Endothelial cell of umbilical vein (primary cell): ENCODE measurements around the gene BHMT. TPM values are rescaled to one million over a fixed set of nuclear protein-coding genes. Genes with fewer than 3 reads are reported as not detected.

Experiments
- BruUV-seq: library from RNA; stranded (reverse); fragments of 400-500 nt; replicated peaks from 2 replicates; lab custom pipeline; 2021; lab: Mats Ljungman, UMichigan
- CTCF ChIA-PET: fragments of 300-600, 350-600 bp; sonication (Branson Sonifier 250); formaldehyde crosslinking; loops from one replicate; lab custom pipeline; 2021; ENCODE audit warnings: antibody characterized with exemption, inconsistent platforms; lab: Charles Lee
- POLR2A ChIA-PET: fragments of 300-600, 350-600 bp; sonication (Branson Sonifier 250); formaldehyde crosslinking; loops from one replicate; lab custom pipeline; 2021; ENCODE audit warnings: antibody characterized with exemption, inconsistent platforms; lab: Charles Lee
- DNase-seq: peaks from one replicate; pipeline ENCODE4 v3.0.0-alpha.2; 2011; ENCODE audit warnings: low read depth, low spot score
- FAIRE-seq: peaks from 2 replicates; lab custom pipeline; 2011; peaks lifted over from hg19 to GRCh38; lab: Jason Lieb, UNC
- H2AFZ ChIP-seq: 2 replicates; pipeline ENCODE4 v1.6.0; 2012; ENCODE audit warnings: low read depth, low read length, control low read depth, inconsistent platforms
- H3K27ac ChIP-seq: 2 replicates; pipeline ENCODE4 v1.5.1; 2011; ENCODE audit warnings: low read depth, mild to moderate bottlenecking, control low read depth, low read length, moderate library complexity; ENCODE audit not compliant: insufficient read depth
- H3K27me3 ChIP-seq, 2 experiments: 2 replicates each; pipeline versions ENCODE4 v1.6.0 to v1.6.1; 2011; ENCODE audit warnings: low read length in 2 of 2, mixed read lengths in 1 of 2; ENCODE audit not compliant: control insufficient read depth in 2 of 2, insufficient read depth in 2 of 2
- H3K36me3 ChIP-seq, 2 experiments: 2 replicates in 1 of 2; 3 replicates in 1 of 2; pipeline ENCODE4 v1.5.1; 2011; ENCODE audit warnings: low read length in 2 of 2, mild to moderate bottlenecking in 1 of 2, moderate library complexity in 1 of 2; ENCODE audit not compliant: control insufficient read depth in 2 of 2, insufficient read depth in 2 of 2; ENCODE audit errors: extremely low read depth in 1 of 2
- H3K4me1 ChIP-seq: 3 replicates; pipeline ENCODE4 v1.5.1; 2011; ENCODE audit warnings: mild to moderate bottlenecking, low read length; ENCODE audit not compliant: control insufficient read depth, insufficient read depth; ENCODE audit errors: extremely low read depth
- H3K4me2 ChIP-seq: 2 replicates; pipeline ENCODE4 v1.6.1; 2011; ENCODE audit warnings: low read length, control low read depth, mixed read lengths; ENCODE audit not compliant: insufficient read depth
- H3K4me3 ChIP-seq, 3 experiments: fragments of 200-600 bp in 1 of 3; sonication (generic), shearing (Covaris generic) in 1 of 3; replicated peaks in 1 of 3; 2 replicates each; pipeline ENCODE4 v1.5.1; 2011 to 2016; ENCODE audit warnings: control low read depth in 3 of 3, low read length in 3 of 3, mild to moderate bottlenecking in 2 of 3, inconsistent platforms in 1 of 3, low read depth in 1 of 3, moderate library complexity in 1 of 3; ENCODE audit not compliant: insufficient read depth in 1 of 3
- H3K79me2 ChIP-seq: 2 replicates; pipeline ENCODE4 v1.6.0; 2012; ENCODE audit warnings: low read length, inconsistent platforms; ENCODE audit not compliant: control insufficient read depth, insufficient read depth
- H3K9ac ChIP-seq: replicated peaks from 2 replicates; pipeline ENCODE3; 2011; ENCODE audit warnings: low read length, control low read depth; ENCODE audit not compliant: insufficient read depth; ENCODE audit errors: extremely low read depth
- H3K9me1 ChIP-seq: replicated peaks from 3 replicates; pipeline ENCODE4 v1.6.0; 2011; ENCODE audit warnings: mild to moderate bottlenecking, low read length; ENCODE audit not compliant: control insufficient read depth, insufficient read depth; ENCODE audit errors: extremely low read depth
- H3K9me3 ChIP-seq: replicated peaks from 2 replicates; pipeline ENCODE4 v1.5.1; 2012; ENCODE audit warnings: low read length, inconsistent platforms; ENCODE audit not compliant: control insufficient read depth, insufficient read depth
- H4K20me1 ChIP-seq: replicated peaks from 2 replicates; pipeline ENCODE3; 2011; ENCODE audit warnings: mild to moderate bottlenecking, low read length; ENCODE audit not compliant: control insufficient read depth, insufficient read depth; ENCODE audit errors: extremely low read depth
- CTCF ChIP-seq, 2 donors: IDR thresholded peaks; 1 replicate in 1 of 2; 2 replicates in 1 of 2; pipeline ENCODE4 v1.5.1; 2011; ENCODE audit warnings: low read length in 2 of 2, mild to moderate bottlenecking in 2 of 2, moderate library complexity in 2 of 2, control low read depth in 1 of 2, inconsistent platforms in 1 of 2, low read depth in 1 of 2; ENCODE audit not compliant: insufficient read depth in 1 of 2; ENCODE audit errors: extremely low read depth in 1 of 2
- EZH2 ChIP-seq: IDR thresholded peaks from 2 replicates; pipeline ENCODE4 v1.6.1; 2012; ENCODE audit warnings: borderline replicate concordance, low read depth, mild to moderate bottlenecking, moderate library complexity, low read length, inconsistent platforms; ENCODE audit not compliant: severe bottlenecking
- FOS ChIP-seq: IDR thresholded peaks from 2 replicates; pipeline ENCODE4 v1.6.1; 2011; ENCODE audit warnings: mild to moderate bottlenecking, low read length, moderate library complexity, borderline replicate concordance; ENCODE audit not compliant: insufficient read depth
- GATA2 ChIP-seq: IDR thresholded peaks from 2 replicates; pipeline ENCODE4 v1.7.0; 2011; ENCODE audit warnings: low read depth, mild to moderate bottlenecking, moderate library complexity, mixed read lengths, low read length; ENCODE audit not compliant: insufficient read length, insufficient read depth
- JUN ChIP-seq: IDR thresholded peaks from 2 replicates; pipeline ENCODE4 v1.6.1; 2011; ENCODE audit warnings: borderline replicate concordance, low read depth; ENCODE audit not compliant: insufficient read length, insufficient read depth
- MAX ChIP-seq: IDR thresholded peaks from 2 replicates; pipeline ENCODE4 v1.6.1; 2011; ENCODE audit not compliant: insufficient read depth, insufficient read length
- MYC ChIP-seq: IDR thresholded peaks from one replicate; pipeline ENCODE4 v1.6.1; 2011; ENCODE audit warnings: mild to moderate bottlenecking, low read depth, low read length
- POLR2A ChIP-seq: IDR thresholded peaks from 2 replicates; pipeline ENCODE4 v1.6.1; 2012; ENCODE audit warnings: low read depth, mild to moderate bottlenecking, control low read depth, low read length
- POLR2AphosphoS5 ChIP-seq: IDR thresholded peaks from 2 replicates; pipeline ENCODE4 v1.6.1; 2012; ENCODE audit warnings: low read depth, mild to moderate bottlenecking, control low read depth, low read length, moderate library complexity; ENCODE audit not compliant: insufficient read depth
- dilution Hi-C: fragments of 300-500 bp; cut with MboI; formaldehyde crosslinking; loops from one replicate; pipeline ENCODE4 v1.15.0; 2019; ENCODE audit warnings: low sequenced_read_pairs; ENCODE audit not compliant: extremely low pct_ligation_motif_present
- intact Hi-C: fragments of 100-400 bp; cut with micrococcal nuclease; formaldehyde crosslinking; loops from one replicate; pipeline ENCODE4 v1.10.0; 2022
- polyA plus RNA-seq, 4 experiments: library from polyadenylated mRNA; depleted of rRNA in 3 of 4; stranded (reverse) in 3 of 4; unstranded in 1 of 4; fragments of >200 nt; gene quantifications; 2 replicates each; pipeline versions ENCODE4 v1.2.1 to v1.2.3, GENCODE V29; 2011 to 2012; ENCODE audit warnings: missing spikeins in 1 of 4
- total RNA-seq: library from RNA; stranded (reverse); gene quantifications from 2 replicates; pipeline ENCODE4 v1.2.3, GENCODE V29; 2021

BHMT gene
- total and polyA plus RNA-seq, 2 donors (not counting 3 experiments of a cell fraction or from before 2014, with no cell fraction given), result not detected

- POLR2A ChIA-PET, result no interaction called here
Measured at GRCh38 chr5:79140553-79140952, 28.9 kb downstream of the BHMT start.

More at GRCh38 chr5:79140553-79140952, 28.9 kb downstream of the BHMT start:
- Histone ChIP-seq H2AFZ (no peak overlapping the region), H4K20me1 (no peaks in the 10 kb centered on the region), H3K79me2 (no peaks in the 10 kb centered on the region), H3K9ac (no peak overlapping the region), H3K27ac (no peak overlapping the region), H3K4me2 (no peak overlapping the region), H3K9me1 (no peaks in the 10 kb centered on the region), H3K36me3 (no peaks in the 10 kb centered on the region), H3K9me3 (no peaks in the 10 kb centered on the region), H3K4me1 (no peaks in the 10 kb centered on the region), H3K27me3 (peaks cover 5 to 7% of the 10 kb centered on the region in 2 experiments), H3K4me3 (no peak overlapping the region)
- intact Hi-C loops, result no loop called here
- CTCF ChIA-PET, result interaction anchor here (0.6 to 1.0 kb wide), 2 partner anchors 115 to 368 kb away, joined by 3 read pairs; no protein-coding TSS in a partner anchor
- dilution Hi-C loops, result no loop called here
- BruUV-seq, result no TSS peak
- TF ChIP-seq POLR2AphosphoS5 (no peak), MAX (no peak), MYC (no peak), FOS (no peak), POLR2A (no peak), JUN (no peak), CTCF (IDR thresholded peaks at IDR 0.05; ENCODE audit: extremely low read depth in 1 of 2, insufficient read depth in 1 of 2, low read depth in 1 of 2, low read length in 2 of 2) (no peak), GATA2 (no peak), EZH2 (no peak)
- FAIRE-seq (no peak), DNase-seq (no peak)
